K562 (cell line): ENCODE results near the gene IGSF3. TPM values are rescaled to one million over a fixed set of nuclear protein-coding genes. Genes with fewer than 3 reads are reported as not detected.

ENCODE experiments used
- ATAC-seq: fragments of 200-7000 bp; cut with Tn5 transposase; 3 replicates; pipeline ENCODE4 v1.9.1; 2020; ENCODE audit warnings: moderate library complexity
- BruUV-seq: library from RNA; stranded (reverse); fragments of 400-500 nt; replicated peaks from 2 replicates; lab custom pipeline; 2021; lab: Mats Ljungman, UMichigan
- CTCF ChIA-PET: fragments of 300-600 bp; formaldehyde crosslinking; extraction: SDS; loops from one replicate; lab custom pipeline; 2021; ENCODE audit warnings: low intra/inter-chr PET ratio; lab: Yijun Ruan, JAX
- POLR2A ChIA-PET: fragments of 300-600, 350-650 bp; sonication (Branson Sonifier 250); formaldehyde crosslinking; extraction: SDS; loops from one replicate; lab custom pipeline; 2021; ENCODE audit warnings: antibody characterized with exemption, inconsistent platforms; lab: Yijun Ruan, JAX
- DNase-seq, 4 experiments: peaks; one replicate each; pipeline versions ENCODE4 v3.0.0 to v3.0.0-alpha.2; 2011 to 2018; ENCODE audit warnings: low spot score in 3 of 4, mixed read lengths in 3 of 4; ENCODE audit errors: extremely low read depth in 1 of 4
- FAIRE-seq: peaks from 2 replicates; lab custom pipeline; 2011; peaks lifted over from hg19 to GRCh38; lab: Jason Lieb, UNC
- H2AFZ ChIP-seq: 2 replicates; pipeline ENCODE4 v1.6.0; 2011; ENCODE audit warnings: low read depth, low read length, control low read depth, inconsistent platforms
- H3K27ac ChIP-seq: fragments of 200-600 bp; 3 replicates; pipeline ENCODE4 v1.8.0; 2011; ENCODE audit warnings: low read depth, mild to moderate bottlenecking, control low read depth, inconsistent platforms, low read length, moderate library complexity, mixed read lengths; ENCODE audit errors: extremely low read depth
- H3K27me3 ChIP-seq, 2 experiments: fragments of 300-600 bp in 1 of 2; 2 replicates in 1 of 2; 3 replicates in 1 of 2; pipeline versions ENCODE4 v1.6.0 to v1.8.0; 2011; ENCODE audit warnings: inconsistent platforms in 2 of 2, low read length in 2 of 2, mild to moderate bottlenecking in 1 of 2, mixed read lengths in 1 of 2, moderate library complexity in 1 of 2; ENCODE audit not compliant: control insufficient read depth in 2 of 2, insufficient read depth in 2 of 2
- H3K36me3 ChIP-seq: fragments of 300-600 bp; 3 replicates; pipeline ENCODE4 v1.8.0; 2011; ENCODE audit warnings: mild to moderate bottlenecking, low read length, inconsistent platforms; ENCODE audit not compliant: control insufficient read depth, insufficient read depth
- H3K4me1 ChIP-seq, 2 experiments: fragments of 200-600 bp in 1 of 2; replicated peaks in 1 of 2; 2 replicates in 1 of 2; 3 replicates in 1 of 2; pipeline versions ENCODE4 v1.5.1 to v1.8.0; 2011; ENCODE audit warnings: inconsistent platforms in 2 of 2, low read length in 2 of 2, mild to moderate bottlenecking in 1 of 2, mixed read lengths in 1 of 2, moderate library complexity in 1 of 2; ENCODE audit not compliant: control insufficient read depth in 2 of 2, insufficient read depth in 2 of 2
- H3K4me2 ChIP-seq: 2 replicates; pipeline ENCODE4 v1.6.1; 2011; ENCODE audit warnings: low read length, control low read depth, inconsistent platforms, mixed read lengths; ENCODE audit not compliant: insufficient read depth
- H3K4me3 ChIP-seq: fragments of 200-600 bp; sonication (generic), shearing (Covaris generic); 2 replicates; pipeline ENCODE4 v1.5.1; 2016; ENCODE audit warnings: control low read depth, inconsistent platforms
- H3K79me2 ChIP-seq: fragments of 200-600 bp; 3 replicates; pipeline ENCODE4 v1.8.0; 2011; ENCODE audit warnings: low read length, inconsistent platforms; ENCODE audit not compliant: control insufficient read depth, insufficient read depth
- H3K9ac ChIP-seq, 2 experiments: 2 replicates each; pipeline versions ENCODE4 v1.6.0 to v1.6.1; 2011; ENCODE audit warnings: low read depth in 2 of 2, low read length in 2 of 2, control low read depth in 1 of 2, inconsistent platforms in 1 of 2, mild to moderate bottlenecking in 1 of 2, mixed read lengths in 1 of 2; ENCODE audit not compliant: insufficient read depth in 1 of 2
- H3K9me1 ChIP-seq: one replicate; pipeline ENCODE4 v1.6.0; 2011; ENCODE audit warnings: inconsistent platforms, mild to moderate bottlenecking, low read length, moderate library complexity; ENCODE audit not compliant: control insufficient read depth, insufficient read depth
- H3K9me3 ChIP-seq: replicated peaks from 2 replicates; pipeline ENCODE4 v1.5.1; 2011; ENCODE audit warnings: low read depth, low read length, inconsistent platforms; ENCODE audit not compliant: control insufficient read depth, insufficient read depth
- H4K20me1 ChIP-seq: replicated peaks from 2 replicates; pipeline ENCODE4 v1.6.1; 2011; ENCODE audit warnings: low read length, inconsistent platforms, mixed read lengths; ENCODE audit not compliant: control insufficient read depth, insufficient read depth
- FOXA1 ChIP-seq: fragments of 450-650 bp; IDR thresholded peaks from 2 replicates; pipeline ENCODE4 v1.6.1; 2016; ENCODE audit warnings: mild to moderate bottlenecking, borderline replicate concordance
- PHTF2 ChIP-seq: fragments of 250-450 bp; sonication (Bioruptor Pico); IDR thresholded peaks from 2 replicates; pipeline ENCODE4 v1.5.0; 2021; ENCODE audit warnings: mild to moderate bottlenecking
- RFX5 ChIP-seq: IDR thresholded peaks from 2 replicates; pipeline ENCODE4 v1.6.1; 2011; ENCODE audit warnings: low read depth, mild to moderate bottlenecking, improper control_type of control experiment, low read length
- SMAD3 ChIP-seq: fragments of 450-650 bp; formaldehyde crosslinking; conservative IDR thresholded peaks from 2 replicates; pipeline ENCODE4 v1.4.0; 2020; ENCODE audit warnings: mild to moderate bottlenecking
- TARDBP ChIP-seq: fragments of 450-650 bp; IDR thresholded peaks from 2 replicates; pipeline ENCODE4 v1.6.1; 2016
- UBTF ChIP-seq, 2 experiments: IDR thresholded peaks; 2 replicates each; pipeline ENCODE4 v1.6.1; 2012; ENCODE audit warnings: improper control_type of control experiment in 2 of 2, low read depth in 2 of 2, low read length in 2 of 2, borderline replicate concordance in 1 of 2
- ZNF644 ChIP-seq: fragments of 200-800 bp; sonication (Bioruptor generic); IDR thresholded peaks from 2 replicates; pipeline ENCODE4 v1.6.1; 2016; ENCODE audit warnings: low read depth, missing genetic modification characterization, missing compliant biosample characterization
- WGBS: fragments of 100-300 bp; shearing (Covaris generic); methylation state at CpG from one replicate; pipeline ENCODE4 v1.1.6; 2016; ENCODE audit warnings: low coverage, mixed read lengths; ENCODE audit not compliant: insufficient coverage; ENCODE audit errors: missing lambda C conversion rate; 5-methylcytosine and 5-hydroxymethylcytosine counted together
- in situ Hi-C: fragments of 300-500 bp; cut with MboI; formaldehyde crosslinking; loops from 4 replicates; pipeline ENCODE4 v1.15.0; 2018; ENCODE audit warnings: inconsistent platforms, mixed read lengths
- intact Hi-C: fragments of 100-400 bp; cut with micrococcal nuclease; formaldehyde crosslinking; loops from 2 replicates; pipeline ENCODE4 v1.14.2; 2022
- polyA plus RNA-seq, 8 experiments: library from polyadenylated mRNA; depleted of rRNA in 4 of 8; stranded (reverse) in 5 of 8; unstranded in 3 of 8; fragments of >200 nt; fragmentation: Nextera tagmentation in 2 of 8; fragmentation: Illumina TruSeq in 1 of 8; extraction: Ambion mirVana in 2 of 8; extraction: Trizol in 1 of 8; gene quantifications; 2 replicates each; pipeline versions ENCODE4 v1.2.1 to v1.2.3, GENCODE V29; 2011 to 2014; ENCODE audit warnings: inconsistent platforms in 1 of 8, missing spikeins in 1 of 8
- total RNA-seq, 7 experiments: library from RNA; depleted of rRNA in 6 of 7; stranded (reverse); fragments of >200 nt in 6 of 7; fragmentation: Illumina TruSeq in 2 of 7; extraction: Trizol in 2 of 7; gene quantifications; 2 replicates each; pipeline versions ENCODE4 v1.2.1 to v1.2.3, GENCODE V29; 2011 to 2021; ENCODE audit warnings: low replicate concordance in 1 of 7

The IGSF3 gene
- total and polyA plus RNA-seq, 9 of the 15 experiments (the other 6 are each of a cell fraction or from before 2014, with no cell fraction given), result 1.1 to 15.0 (median 8.3) TPM

GRCh38 chr1:116578581-116578980 is 89.0 kb downstream of the IGSF3 start:
- WGBS, result 79% methylated on average over 1 of the region's 1 CpG
- no peak for ATAC-seq
- FAIRE-seq, result no peak

More at GRCh38 chr1:116578581-116578980, 89.0 kb downstream of the IGSF3 start:
- Histone ChIP-seq H3K27me3 (no peaks in the 10 kb centered on the region), H3K4me2 (no peak overlapping the region), H3K36me3 (no peaks in the 10 kb centered on the region), H3K9me1 (no peaks in the 10 kb centered on the region), H3K4me1 (peaks cover 10 to 13% of the 10 kb centered on the region in 2 experiments), H3K4me3 (no peak overlapping the region), H2AFZ (no peak overlapping the region), H4K20me1 (no peaks in the 10 kb centered on the region), H3K79me2 (no peaks in the 10 kb centered on the region), H3K9ac (no peak overlapping the region), H3K27ac (no peak overlapping the region), H3K9me3 (no peaks in the 10 kb centered on the region)
- in situ Hi-C loops, result loop anchor here (5.0 kb wide), 2 partner anchors 244 to 474 kb away; no protein-coding TSS in a partner anchor
- POLR2A ChIA-PET, result interaction anchor here (0.7 to 1.5 kb wide), 2 partner anchors 10 to 1246 kb away, joined by 3 to 4 read pairs; no protein-coding TSS in a partner anchor
- CTCF ChIA-PET, result no interaction called here
- no peak for DNase-seq
- TF ChIP-seq UBTF (IDR thresholded peaks at IDR 0.05; ENCODE audit: borderline replicate concordance in 1 of 2, low read depth in 2 of 2, low read length in 2 of 2) (no peak), TARDBP (no peak), RFX5 (no peak), ZNF644 (no peak), PHTF2 (CRISPR knock-in tag) (no peak), SMAD3 (CRISPR knock-in tag) (no peak), FOXA1 (no peak)
- no TSS peak for BruUV-seq
- intact Hi-C loops, result loop anchor here (10.0 kb wide), 1 partner anchor 546 kb away; the partner anchor contains the start of gene TRIM45
